Measurements from ENCODE around the gene PPM1B.

DNA sequence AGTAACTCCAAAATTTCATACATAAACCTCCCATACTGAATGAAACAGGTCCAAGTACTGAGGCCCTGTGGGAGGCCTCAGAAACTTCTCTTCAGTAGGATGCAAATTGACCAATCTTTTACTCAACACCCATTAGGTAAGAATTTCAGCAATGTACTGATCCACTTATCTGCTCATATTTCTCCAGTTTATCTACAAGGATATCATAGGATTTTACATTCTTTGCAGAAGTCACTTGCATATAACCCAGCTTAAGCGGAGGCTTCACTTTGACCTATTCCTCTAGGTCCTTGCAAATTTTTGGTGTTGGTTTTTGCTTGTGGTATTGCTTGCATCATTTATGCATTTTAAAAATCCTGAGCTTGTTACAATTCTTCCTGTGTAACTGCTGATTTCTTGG, 77.8 kb downstream of the PPM1B start:
- TF ChIP-seq MYC (IDR thresholded peaks at IDR 0.05; ENCODE audit: low read depth, low read length): no peak
- TF ChIP-seq, protein P1, sequence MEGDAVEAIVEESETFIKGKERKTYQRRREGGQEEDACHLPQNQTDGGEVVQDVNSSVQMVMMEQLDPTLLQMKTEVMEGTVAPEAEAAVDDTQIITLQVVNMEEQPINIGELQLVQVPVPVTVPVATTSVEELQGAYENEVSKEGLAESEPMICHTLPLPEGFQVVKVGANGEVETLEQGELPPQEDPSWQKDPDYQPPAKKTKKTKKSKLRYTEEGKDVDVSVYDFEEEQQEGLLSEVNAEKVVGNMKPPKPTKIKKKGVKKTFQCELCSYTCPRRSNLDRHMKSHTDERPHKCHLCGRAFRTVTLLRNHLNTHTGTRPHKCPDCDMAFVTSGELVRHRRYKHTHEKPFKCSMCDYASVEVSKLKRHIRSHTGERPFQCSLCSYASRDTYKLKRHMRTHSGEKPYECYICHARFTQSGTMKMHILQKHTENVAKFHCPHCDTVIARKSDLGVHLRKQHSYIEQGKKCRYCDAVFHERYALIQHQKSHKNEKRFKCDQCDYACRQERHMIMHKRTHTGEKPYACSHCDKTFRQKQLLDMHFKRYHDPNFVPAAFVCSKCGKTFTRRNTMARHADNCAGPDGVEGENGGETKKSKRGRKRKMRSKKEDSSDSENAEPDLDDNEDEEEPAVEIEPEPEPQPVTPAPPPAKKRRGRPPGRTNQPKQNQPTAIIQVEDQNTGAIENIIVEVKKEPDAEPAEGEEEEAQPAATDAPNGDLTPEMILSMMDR (IDR thresholded peaks at IDR 0.05; ENCODE audit: extremely low read depth in 1 of 2, insufficient read depth in 1 of 2, low read depth in 1 of 2, low read length in 2 of 2): no peak
- TF ChIP-seq FOS (IDR thresholded peaks at IDR 0.05; ENCODE audit: borderline replicate concordance, insufficient read depth, low read length): no peak
- no peak for TF ChIP-seq POLR2A (IDR thresholded peaks at IDR 0.05; ENCODE audit: low read depth, low read length)
- no peak for TF ChIP-seq MAX (IDR thresholded peaks at IDR 0.05; ENCODE audit: insufficient read depth, insufficient read length)

All from endothelial cell of umbilical vein (primary cell).